GM23338 (cell line): ENCODE measurements around the gene CDH23. TPM values are rescaled to one million over a fixed set of nuclear protein-coding genes. Genes with fewer than 3 reads are reported as not detected.

Experiments
- ATAC-seq: fragments of 200-7000 bp; cut with Tn5 transposase; 3 replicates; pipeline ENCODE4 v1.9.1; 2020
- DNase-seq: peaks from one replicate; pipeline ENCODE4 v3.0.0-alpha.2; 2015; ENCODE audit warnings: low spot score
- H2AFZ ChIP-seq: fragments of 200-600 bp; sonication (generic); 2 replicates; pipeline ENCODE4 v1.8.0; 2016; ENCODE audit warnings: antibody characterized with exemption, mild to moderate bottlenecking, moderate library complexity
- H3F3A ChIP-seq: fragments of 200-600 bp; sonication (generic); replicated peaks from 2 replicates; pipeline ENCODE4 v1.8.0; 2017; ENCODE audit warnings: antibody characterized with exemption, mixed run types, low read depth
- H3K27ac ChIP-seq: fragments of 200-600 bp; sonication (generic); 2 replicates; pipeline ENCODE4 v1.6.1; 2016; ENCODE audit warnings: low read depth
- H3K27me3 ChIP-seq: fragments of 200-600 bp; sonication (generic); 2 replicates; pipeline ENCODE4 v1.8.0; 2016; ENCODE audit warnings: mild to moderate bottlenecking, mixed run types, moderate library complexity; ENCODE audit not compliant: insufficient read depth
- H3K36me3 ChIP-seq: fragments of 200-600 bp; sonication (generic); 2 replicates; pipeline ENCODE4 v1.8.0; 2016; ENCODE audit warnings: mild to moderate bottlenecking; ENCODE audit not compliant: insufficient read depth
- H3K4me1 ChIP-seq: fragments of 200-600 bp; sonication (generic); 2 replicates; pipeline ENCODE4 v1.8.0; 2016; ENCODE audit warnings: mild to moderate bottlenecking, moderate library complexity; ENCODE audit not compliant: insufficient read depth
- H3K4me2 ChIP-seq: fragments of 200-600 bp; sonication (generic); 2 replicates; pipeline ENCODE4 v1.7.1; 2017; ENCODE audit warnings: mixed run types
- H3K4me3 ChIP-seq: fragments of 200-600 bp; sonication (generic); 2 replicates; pipeline ENCODE4 v1.6.1; 2016; ENCODE audit warnings: mixed run types
- H3K79me2 ChIP-seq: fragments of 200-600 bp; sonication (generic); replicated peaks from 2 replicates; pipeline ENCODE4 v1.8.0; 2017; ENCODE audit warnings: mild to moderate bottlenecking; ENCODE audit not compliant: insufficient read depth
- H3K9me2 ChIP-seq: fragments of 200-600 bp; sonication (generic); 2 replicates; pipeline ENCODE4 v1.8.0; 2017; ENCODE audit not compliant: insufficient read depth
- H4K20me1 ChIP-seq: fragments of 200-600 bp; sonication (generic); replicated peaks from 2 replicates; pipeline ENCODE4 v1.8.0; 2017; ENCODE audit warnings: mild to moderate bottlenecking; ENCODE audit not compliant: insufficient read depth
- H3K27ac Mint-ChIP-seq: 2 replicates; pipeline ENCODE4 v1.8.0; 2020; ENCODE audit warnings: inconsistent platforms, mild to moderate bottlenecking, moderate library complexity, mixed read lengths
- H3K27me3 Mint-ChIP-seq: 3 replicates; pipeline ENCODE4 v1.8.0; 2022; ENCODE audit warnings: low read depth, mild to moderate bottlenecking, moderate library complexity, mixed read lengths, inconsistent platforms; ENCODE audit not compliant: insufficient read depth, poor library complexity
- H3K36me3 Mint-ChIP-seq: 3 replicates; pipeline ENCODE4 v1.8.0; 2021; ENCODE audit warnings: low read depth, mild to moderate bottlenecking, inconsistent platforms, moderate library complexity, mixed read lengths
- H3K4me1 Mint-ChIP-seq: 3 replicates; pipeline ENCODE4 v1.8.0; 2020; ENCODE audit warnings: mild to moderate bottlenecking, inconsistent platforms, mixed read lengths
- H3K4me3 Mint-ChIP-seq: 3 replicates; pipeline ENCODE4 v1.8.0; 2021; ENCODE audit warnings: moderate library complexity, mild to moderate bottlenecking, inconsistent platforms, mixed read lengths
- H3K9me3 Mint-ChIP-seq: 3 replicates; pipeline ENCODE4 v1.8.0; 2020; ENCODE audit warnings: moderate library complexity, mild to moderate bottlenecking, inconsistent platforms, mixed read lengths
- CREB1 ChIP-seq: fragments of 250-450 bp; sonication (Bioruptor Pico); IDR thresholded peaks from 2 replicates; pipeline ENCODE4 v1.5.0; 2020; ENCODE audit warnings: low read depth, mild to moderate bottlenecking, moderate library complexity
- CTCF ChIP-seq, 2 experiments: fragments of 200-600 bp in 1 of 2; sonication (generic) in 1 of 2; conservative IDR thresholded peaks; 2 replicates each; pipeline versions ENCODE4 v1.5.1 to v1.6.1; 2016 to 2017; ENCODE audit warnings: antibody characterized with exemption in 2 of 2, low read depth in 2 of 2, mild to moderate bottlenecking in 2 of 2, moderate library complexity in 1 of 2
- EZH2 ChIP-seq: fragments of 200-600 bp; sonication (generic); IDR thresholded peaks from one replicate; pipeline ENCODE4 v1.8.0; 2017; ENCODE audit warnings: antibody characterized with exemption, mild to moderate bottlenecking, low read depth; ENCODE audit not compliant: unreplicated experiment
- EZH2phosphoT487 ChIP-seq: fragments of 200-600 bp; sonication (generic); IDR thresholded peaks from one replicate; pipeline ENCODE4 v1.8.1; 2018; ENCODE audit warnings: antibody characterized with exemption; ENCODE audit not compliant: unreplicated experiment
- JUNB ChIP-seq: IDR thresholded peaks from one replicate; pipeline ENCODE4 v1.6.1; 2016; ENCODE audit warnings: antibody characterized with exemption; ENCODE audit not compliant: unreplicated experiment
- NANOG ChIP-seq: IDR thresholded peaks from 2 replicates; pipeline ENCODE4 v1.6.1; 2016; ENCODE audit warnings: antibody characterized with exemption, borderline replicate concordance
- POLR2AphosphoS5 ChIP-seq: IDR thresholded peaks from 2 replicates; pipeline ENCODE4 v1.6.1; 2016; ENCODE audit warnings: antibody characterized with exemption, low read depth
- STAT1 ChIP-seq: IDR thresholded peaks from one replicate; pipeline ENCODE4 v1.6.1; 2016; ENCODE audit warnings: antibody characterized with exemption; ENCODE audit not compliant: unreplicated experiment
- ZNF114 ChIP-seq: fragments of 250-450 bp; sonication (Bioruptor Pico); IDR thresholded peaks from 2 replicates; pipeline ENCODE4 v1.5.0; 2020; ENCODE audit warnings: mild to moderate bottlenecking, moderate library complexity
- ZNF331 ChIP-seq: fragments of 250-450 bp; sonication (Bioruptor Pico); IDR thresholded peaks from 2 replicates; pipeline ENCODE4 v1.5.0; 2020; ENCODE audit warnings: low read depth, mild to moderate bottlenecking, moderate library complexity
- polyA plus RNA-seq: library from polyadenylated mRNA; unstranded; fragments of >200 nt; fragmentation: Nextera tagmentation; extraction: Ambion mirVana; gene quantifications from 2 replicates; pipeline ENCODE4 v1.2.1, GENCODE V29; 2016
- total RNA-seq: library from RNA; depleted of rRNA; stranded (reverse); fragments of >200 nt; shearing (Covaris generic); gene quantifications from 2 replicates; pipeline ENCODE4 v1.2.3, GENCODE V29; 2014
- TF ChIP-seq, protein P1 (sequence below): fragments of 250-450 bp; sonication (Bioruptor Pico); IDR thresholded peaks from 2 replicates; pipeline ENCODE4 v1.5.0; 2020; ENCODE audit warnings: mild to moderate bottlenecking, moderate library complexity
- TF ChIP-seq, protein P2 (sequence below): IDR thresholded peaks from one replicate; pipeline ENCODE4 v1.6.1; 2018; ENCODE audit warnings: antibody characterized with exemption; ENCODE audit not compliant: unreplicated experiment
- TF ChIP-seq, protein P3 (sequence below): IDR thresholded peaks from 2 replicates; pipeline ENCODE4 v1.6.1; 2016; ENCODE audit warnings: antibody characterized with exemption

Gene CDH23
- total and polyA plus RNA-seq, 2 experiments from 2014 or later = 0.95 to 4.3 TPM

GRCh38 chr10:71427246-71427645, 30.5 kb downstream of the CDH23 start:
- H3K9me3 Mint-ChIP-seq = no peaks in the 10 kb centered on the region
- no peaks in the 10 kb centered on the region for H4K20me1 ChIP-seq
- no peak overlapping the region for H3K4me3 ChIP-seq
- DNase-seq (no peak), ATAC-seq (no peak)
- H3K9me2 ChIP-seq = no peaks in the 10 kb centered on the region
- no peak overlapping the region for H3K4me2 ChIP-seq
- no peaks in the 10 kb centered on the region for H3K36me3 ChIP-seq
- no peaks in the 10 kb centered on the region for H3F3A ChIP-seq
- no peak overlapping the region for H2AFZ ChIP-seq
- no peaks in the 10 kb centered on the region for H3K4me1 ChIP-seq
- H3K4me3 Mint-ChIP-seq = no peak overlapping the region
- no peaks in the 10 kb centered on the region for H3K79me2 ChIP-seq
- H3K27ac Mint-ChIP-seq = no peak overlapping the region
- no peak for TF ChIP-seq EZH2phosphoT487
- TF ChIP-seq, protein P1, sequence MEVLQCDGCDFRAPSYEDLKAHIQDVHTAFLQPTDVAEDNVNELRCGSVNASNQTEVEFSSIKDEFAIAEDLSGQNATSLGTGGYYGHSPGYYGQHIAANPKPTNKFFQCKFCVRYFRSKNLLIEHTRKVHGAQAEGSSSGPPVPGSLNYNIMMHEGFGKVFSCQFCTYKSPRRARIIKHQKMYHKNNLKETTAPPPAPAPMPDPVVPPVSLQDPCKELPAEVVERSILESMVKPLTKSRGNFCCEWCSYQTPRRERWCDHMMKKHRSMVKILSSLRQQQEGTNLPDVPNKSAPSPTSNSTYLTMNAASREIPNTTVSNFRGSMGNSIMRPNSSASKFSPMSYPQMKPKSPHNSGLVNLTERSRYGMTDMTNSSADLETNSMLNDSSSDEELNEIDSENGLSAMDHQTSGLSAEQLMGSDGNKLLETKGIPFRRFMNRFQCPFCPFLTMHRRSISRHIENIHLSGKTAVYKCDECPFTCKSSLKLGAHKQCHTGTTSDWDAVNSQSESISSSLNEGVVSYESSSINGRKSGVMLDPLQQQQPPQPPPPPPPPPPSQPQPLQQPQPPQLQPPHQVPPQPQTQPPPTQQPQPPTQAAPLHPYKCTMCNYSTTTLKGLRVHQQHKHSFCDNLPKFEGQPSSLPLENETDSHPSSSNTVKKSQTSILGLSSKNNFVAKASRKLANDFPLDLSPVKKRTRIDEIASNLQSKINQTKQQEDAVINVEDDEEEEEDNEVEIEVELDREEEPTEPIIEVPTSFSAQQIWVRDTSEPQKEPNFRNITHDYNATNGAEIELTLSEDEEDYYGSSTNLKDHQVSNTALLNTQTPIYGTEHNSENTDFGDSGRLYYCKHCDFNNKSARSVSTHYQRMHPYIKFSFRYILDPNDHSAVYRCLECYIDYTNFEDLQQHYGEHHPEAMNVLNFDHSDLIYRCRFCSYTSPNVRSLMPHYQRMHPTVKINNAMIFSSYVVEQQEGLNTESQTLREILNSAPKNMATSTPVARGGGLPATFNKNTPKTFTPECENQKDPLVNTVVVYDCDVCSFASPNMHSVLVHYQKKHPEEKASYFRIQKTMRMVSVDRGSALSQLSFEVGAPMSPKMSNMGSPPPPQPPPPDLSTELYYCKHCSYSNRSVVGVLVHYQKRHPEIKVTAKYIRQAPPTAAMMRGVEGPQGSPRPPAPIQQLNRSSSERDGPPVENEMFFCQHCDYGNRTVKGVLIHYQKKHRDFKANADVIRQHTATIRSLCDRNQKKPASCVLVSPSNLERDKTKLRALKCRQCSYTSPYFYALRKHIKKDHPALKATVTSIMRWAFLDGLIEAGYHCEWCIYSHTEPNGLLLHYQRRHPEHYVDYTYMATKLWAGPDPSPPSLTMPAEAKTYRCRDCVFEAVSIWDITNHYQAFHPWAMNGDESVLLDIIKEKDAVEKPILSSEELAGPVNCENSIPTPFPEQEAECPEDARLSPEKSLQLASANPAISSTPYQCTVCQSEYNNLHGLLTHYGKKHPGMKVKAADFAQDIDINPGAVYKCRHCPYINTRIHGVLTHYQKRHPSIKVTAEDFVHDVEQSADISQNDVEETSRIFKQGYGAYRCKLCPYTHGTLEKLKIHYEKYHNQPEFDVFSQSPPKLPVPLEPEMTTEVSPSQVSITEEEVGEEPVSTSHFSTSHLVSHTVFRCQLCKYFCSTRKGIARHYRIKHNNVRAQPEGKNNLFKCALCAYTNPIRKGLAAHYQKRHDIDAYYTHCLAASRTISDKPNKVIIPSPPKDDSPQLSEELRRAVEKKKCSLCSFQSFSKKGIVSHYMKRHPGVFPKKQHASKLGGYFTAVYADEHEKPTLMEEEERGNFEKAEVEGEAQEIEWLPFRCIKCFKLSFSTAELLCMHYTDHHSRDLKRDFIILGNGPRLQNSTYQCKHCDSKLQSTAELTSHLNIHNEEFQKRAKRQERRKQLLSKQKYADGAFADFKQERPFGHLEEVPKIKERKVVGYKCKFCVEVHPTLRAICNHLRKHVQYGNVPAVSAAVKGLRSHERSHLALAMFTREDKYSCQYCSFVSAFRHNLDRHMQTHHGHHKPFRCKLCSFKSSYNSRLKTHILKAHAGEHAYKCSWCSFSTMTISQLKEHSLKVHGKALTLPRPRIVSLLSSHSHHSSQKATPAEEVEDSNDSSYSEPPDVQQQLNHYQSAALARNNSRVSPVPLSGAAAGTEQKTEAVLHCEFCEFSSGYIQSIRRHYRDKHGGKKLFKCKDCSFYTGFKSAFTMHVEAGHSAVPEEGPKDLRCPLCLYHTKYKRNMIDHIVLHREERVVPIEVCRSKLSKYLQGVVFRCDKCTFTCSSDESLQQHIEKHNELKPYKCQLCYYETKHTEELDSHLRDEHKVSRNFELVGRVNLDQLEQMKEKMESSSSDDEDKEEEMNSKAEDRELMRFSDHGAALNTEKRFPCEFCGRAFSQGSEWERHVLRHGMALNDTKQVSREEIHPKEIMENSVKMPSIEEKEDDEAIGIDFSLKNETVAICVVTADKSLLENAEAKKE (CRISPR knock-in tag) = no peak
- TF ChIP-seq POLR2AphosphoS5 = no peak
- TF ChIP-seq, protein P2, sequence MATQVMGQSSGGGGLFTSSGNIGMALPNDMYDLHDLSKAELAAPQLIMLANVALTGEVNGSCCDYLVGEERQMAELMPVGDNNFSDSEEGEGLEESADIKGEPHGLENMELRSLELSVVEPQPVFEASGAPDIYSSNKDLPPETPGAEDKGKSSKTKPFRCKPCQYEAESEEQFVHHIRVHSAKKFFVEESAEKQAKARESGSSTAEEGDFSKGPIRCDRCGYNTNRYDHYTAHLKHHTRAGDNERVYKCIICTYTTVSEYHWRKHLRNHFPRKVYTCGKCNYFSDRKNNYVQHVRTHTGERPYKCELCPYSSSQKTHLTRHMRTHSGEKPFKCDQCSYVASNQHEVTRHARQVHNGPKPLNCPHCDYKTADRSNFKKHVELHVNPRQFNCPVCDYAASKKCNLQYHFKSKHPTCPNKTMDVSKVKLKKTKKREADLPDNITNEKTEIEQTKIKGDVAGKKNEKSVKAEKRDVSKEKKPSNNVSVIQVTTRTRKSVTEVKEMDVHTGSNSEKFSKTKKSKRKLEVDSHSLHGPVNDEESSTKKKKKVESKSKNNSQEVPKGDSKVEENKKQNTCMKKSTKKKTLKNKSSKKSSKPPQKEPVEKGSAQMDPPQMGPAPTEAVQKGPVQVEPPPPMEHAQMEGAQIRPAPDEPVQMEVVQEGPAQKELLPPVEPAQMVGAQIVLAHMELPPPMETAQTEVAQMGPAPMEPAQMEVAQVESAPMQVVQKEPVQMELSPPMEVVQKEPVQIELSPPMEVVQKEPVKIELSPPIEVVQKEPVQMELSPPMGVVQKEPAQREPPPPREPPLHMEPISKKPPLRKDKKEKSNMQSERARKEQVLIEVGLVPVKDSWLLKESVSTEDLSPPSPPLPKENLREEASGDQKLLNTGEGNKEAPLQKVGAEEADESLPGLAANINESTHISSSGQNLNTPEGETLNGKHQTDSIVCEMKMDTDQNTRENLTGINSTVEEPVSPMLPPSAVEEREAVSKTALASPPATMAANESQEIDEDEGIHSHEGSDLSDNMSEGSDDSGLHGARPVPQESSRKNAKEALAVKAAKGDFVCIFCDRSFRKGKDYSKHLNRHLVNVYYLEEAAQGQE = no peak
- TF ChIP-seq ZNF331 (CRISPR knock-in tag) = no peak
- TF ChIP-seq JUNB = no peak
- TF ChIP-seq CREB1 = no peak
- TF ChIP-seq NANOG = no peak
- TF ChIP-seq ZNF114 = no peak
- no peak for TF ChIP-seq STAT1
- TF ChIP-seq, protein P3, sequence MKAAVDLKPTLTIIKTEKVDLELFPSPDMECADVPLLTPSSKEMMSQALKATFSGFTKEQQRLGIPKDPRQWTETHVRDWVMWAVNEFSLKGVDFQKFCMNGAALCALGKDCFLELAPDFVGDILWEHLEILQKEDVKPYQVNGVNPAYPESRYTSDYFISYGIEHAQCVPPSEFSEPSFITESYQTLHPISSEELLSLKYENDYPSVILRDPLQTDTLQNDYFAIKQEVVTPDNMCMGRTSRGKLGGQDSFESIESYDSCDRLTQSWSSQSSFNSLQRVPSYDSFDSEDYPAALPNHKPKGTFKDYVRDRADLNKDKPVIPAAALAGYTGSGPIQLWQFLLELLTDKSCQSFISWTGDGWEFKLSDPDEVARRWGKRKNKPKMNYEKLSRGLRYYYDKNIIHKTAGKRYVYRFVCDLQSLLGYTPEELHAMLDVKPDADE = no peak
- no peak for TF ChIP-seq CTCF (conservative IDR thresholded peaks at IDR 0.05; ENCODE audit: low read depth in 2 of 2)
- no peak for TF ChIP-seq EZH2
- no peak overlapping the region for H3K27ac ChIP-seq
- no peaks in the 10 kb centered on the region for H3K27me3 ChIP-seq
- H3K4me1 Mint-ChIP-seq = peaks cover 17% of the 10 kb centered on the region
- no peaks in the 10 kb centered on the region for H3K36me3 Mint-ChIP-seq
- peaks cover 14% of the 10 kb centered on the region for H3K27me3 Mint-ChIP-seq
